GM20431 (cell line): ENCODE data around the gene BPIFB1.

Experiments used
- in situ Hi-C: fragments of 300-500 bp; cut with MseI, MboI; formaldehyde crosslinking; loops from one replicate; pipeline ENCODE4 v1.15.0; 2020; ENCODE audit warnings: low sequenced_read_pairs; ENCODE audit not compliant: unreplicated experiment

BPIFB1 gene, protein sequence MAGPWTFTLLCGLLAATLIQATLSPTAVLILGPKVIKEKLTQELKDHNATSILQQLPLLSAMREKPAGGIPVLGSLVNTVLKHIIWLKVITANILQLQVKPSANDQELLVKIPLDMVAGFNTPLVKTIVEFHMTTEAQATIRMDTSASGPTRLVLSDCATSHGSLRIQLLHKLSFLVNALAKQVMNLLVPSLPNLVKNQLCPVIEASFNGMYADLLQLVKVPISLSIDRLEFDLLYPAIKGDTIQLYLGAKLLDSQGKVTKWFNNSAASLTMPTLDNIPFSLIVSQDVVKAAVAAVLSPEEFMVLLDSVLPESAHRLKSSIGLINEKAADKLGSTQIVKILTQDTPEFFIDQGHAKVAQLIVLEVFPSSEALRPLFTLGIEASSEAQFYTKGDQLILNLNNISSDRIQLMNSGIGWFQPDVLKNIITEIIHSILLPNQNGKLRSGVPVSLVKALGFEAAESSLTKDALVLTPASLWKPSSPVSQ

DNA sequence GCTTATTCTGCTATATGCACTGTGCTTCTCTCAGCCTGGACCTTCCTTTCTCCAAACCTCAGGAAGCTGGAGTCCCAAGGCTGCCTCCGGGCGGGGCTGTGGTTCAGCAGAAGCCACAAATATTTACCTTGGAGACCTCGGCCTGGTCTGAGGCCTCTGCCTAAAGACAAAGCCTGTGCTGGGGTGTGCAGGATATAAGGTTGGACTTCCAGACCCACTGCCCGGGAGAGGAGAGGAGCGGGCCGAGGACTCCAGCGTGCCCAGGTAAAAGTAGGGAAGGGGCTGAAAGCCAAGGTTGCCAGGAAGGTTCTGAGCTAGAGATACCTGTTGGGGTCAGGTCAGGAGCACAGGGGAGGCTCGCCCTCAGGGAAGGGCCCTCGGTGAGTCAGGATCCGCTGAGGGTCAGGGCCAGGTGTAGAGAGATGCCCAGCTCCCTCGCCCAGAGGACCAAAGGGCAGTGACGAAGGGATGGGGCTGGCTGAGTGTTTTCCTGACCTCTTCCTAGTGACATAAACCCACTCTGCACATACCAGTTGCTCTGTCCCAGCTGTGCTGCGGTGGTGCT is at the start of gene BPIFB1:
BPIFB1 (plus strand) TSS at position 224 of the 565 bp plus-strand sequence. CDS start 2,860 bp downstream, outside the sequence.
- in situ Hi-C loops: loop anchor here (25.0 kb wide), 1 partner anchor 396 kb away; no protein-coding TSS in a partner anchor

DNA sequence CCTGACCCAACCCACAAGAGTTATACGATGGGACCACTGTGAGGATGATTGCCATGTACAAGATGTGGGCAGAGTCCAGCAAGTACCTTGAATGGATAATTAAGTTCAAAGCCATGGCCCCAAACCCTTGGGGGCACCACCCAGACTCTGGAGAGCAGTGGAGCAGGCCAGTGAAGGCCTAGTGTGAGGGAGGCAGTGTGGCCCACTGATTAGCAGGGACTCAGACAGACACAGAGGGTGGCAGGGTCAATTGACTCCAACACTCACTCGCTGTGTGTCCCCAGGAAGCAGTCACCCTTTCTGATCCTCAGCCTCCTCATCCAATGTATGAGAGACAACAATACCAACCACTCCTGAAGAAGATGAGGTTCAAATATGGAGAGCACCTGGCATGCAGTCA is 49.0 kb upstream of the BPIFB1 start:
- in situ Hi-C loops: no loop called here

DNA sequence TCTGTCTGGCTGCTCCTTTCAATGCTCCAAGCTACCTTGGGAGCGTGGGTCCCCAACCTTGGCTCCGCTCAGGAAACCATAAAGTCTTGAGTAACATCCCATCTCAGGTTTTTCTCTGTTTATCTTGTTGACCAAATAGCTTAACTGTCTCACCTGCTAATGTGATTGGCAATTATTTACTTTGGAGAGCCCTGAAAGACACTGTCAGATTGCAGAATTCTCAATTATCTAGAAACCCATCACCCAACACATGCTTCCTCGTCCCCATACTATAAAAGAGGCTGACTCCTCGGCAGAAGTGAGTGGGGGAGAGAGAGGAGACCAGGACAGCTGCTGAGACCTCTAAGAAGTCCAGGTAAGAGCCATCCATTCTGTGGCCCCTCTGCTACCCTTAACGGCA is 47.3 kb upstream of the BPIFB1 start, which contains the start of gene BPIFA1:
BPIFA1 (plus strand) TSS at position 301 of the 400 bp plus-strand sequence. CDS start 1,716 bp downstream, outside the sequence.
- in situ Hi-C loops: no loop called here

DNA sequence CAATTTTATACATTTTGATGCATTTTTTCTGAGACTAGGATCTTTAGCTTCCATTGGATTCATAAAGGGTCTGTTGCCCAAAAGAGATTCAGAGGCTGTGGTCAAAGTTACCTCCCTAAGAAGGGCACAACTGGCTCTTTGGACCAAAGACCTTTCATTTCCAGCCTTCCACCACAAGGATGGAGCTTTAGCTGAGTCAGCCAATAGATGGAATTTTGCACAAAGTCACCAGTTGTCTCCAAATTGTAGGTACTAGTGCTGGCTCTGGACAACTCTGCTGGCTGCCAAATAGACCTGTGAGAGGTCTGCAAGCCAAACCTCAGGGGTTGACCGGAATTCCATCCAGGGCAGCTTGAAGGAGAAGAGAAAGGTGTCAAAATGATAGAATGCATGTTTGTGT is 46.7 kb upstream of the BPIFB1 start:
- in situ Hi-C loops: no loop called here

DNA sequence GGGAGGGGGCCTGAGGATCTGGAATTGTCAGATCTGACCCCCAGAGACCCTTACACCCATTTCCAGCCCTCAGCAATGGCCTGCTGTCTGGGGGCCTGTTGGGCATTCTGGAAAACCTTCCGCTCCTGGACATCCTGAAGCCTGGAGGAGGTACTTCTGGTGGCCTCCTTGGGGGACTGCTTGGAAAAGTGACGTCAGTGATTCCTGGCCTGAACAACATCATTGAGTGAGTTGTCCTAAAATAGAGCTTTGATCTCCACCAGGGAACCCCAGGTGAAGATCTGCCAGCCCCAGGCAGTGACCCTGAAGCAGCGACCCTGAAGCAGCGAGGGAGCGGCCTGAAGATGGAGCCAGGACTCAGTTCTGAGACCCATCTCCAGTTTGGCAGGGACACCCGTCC is 45.0 kb upstream of the BPIFB1 start:
- in situ Hi-C loops: no loop called here

DNA sequence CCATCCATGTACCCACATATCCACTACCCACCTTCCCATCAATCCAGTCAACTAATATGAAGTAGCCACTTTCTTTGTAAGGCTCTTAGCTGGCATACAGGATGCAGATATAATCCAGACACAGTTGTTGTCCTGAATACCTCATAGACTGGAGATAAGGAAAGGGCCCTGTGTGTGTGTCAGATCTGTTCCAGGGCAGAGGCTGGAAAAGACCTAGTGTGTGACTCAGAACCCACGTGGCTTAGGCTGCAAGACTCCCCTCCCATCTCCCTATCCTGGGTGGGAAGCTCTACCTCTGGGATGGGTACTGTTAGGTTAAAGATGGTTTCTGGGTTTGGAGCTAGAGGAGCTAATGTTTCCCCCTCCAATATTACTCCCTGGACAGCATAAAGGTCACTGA is 43.6 kb upstream of the BPIFB1 start:
- in situ Hi-C loops: no loop called here

DNA sequence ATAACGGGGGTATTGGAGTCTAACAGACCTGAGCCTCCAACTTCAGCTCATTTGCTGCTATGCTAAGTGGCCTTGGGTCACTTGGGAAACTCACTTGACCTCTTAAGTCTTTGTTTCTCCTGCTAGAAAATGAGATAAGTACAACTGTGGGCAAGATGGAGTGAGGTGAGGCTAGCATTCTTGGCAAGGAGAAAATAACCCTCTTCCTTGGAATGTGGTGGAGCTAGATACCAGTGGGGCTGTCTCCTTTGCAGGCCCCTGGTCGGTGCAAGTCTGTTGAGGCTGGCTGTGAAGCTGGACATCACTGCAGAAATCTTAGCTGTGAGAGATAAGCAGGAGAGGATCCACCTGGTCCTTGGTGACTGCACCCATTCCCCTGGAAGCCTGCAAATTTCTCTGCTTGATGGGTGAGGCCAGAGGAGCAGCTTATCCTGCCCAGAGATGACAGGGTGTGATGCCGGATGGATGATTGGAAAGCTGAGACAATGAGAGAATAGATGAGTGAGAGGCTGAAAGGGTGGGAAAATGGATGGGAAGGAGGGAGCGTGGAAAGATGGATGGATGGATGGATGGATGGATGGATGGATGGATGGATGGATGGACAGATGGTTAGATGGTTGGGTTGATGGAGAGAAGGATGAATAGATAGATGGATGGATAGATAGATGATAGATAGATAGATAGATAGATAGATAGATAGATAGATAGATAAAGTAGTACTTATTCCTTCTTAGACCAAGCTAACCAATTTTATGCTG is 42.9 kb upstream of the BPIFB1 start:
- in situ Hi-C loops: no loop called here

DNA sequence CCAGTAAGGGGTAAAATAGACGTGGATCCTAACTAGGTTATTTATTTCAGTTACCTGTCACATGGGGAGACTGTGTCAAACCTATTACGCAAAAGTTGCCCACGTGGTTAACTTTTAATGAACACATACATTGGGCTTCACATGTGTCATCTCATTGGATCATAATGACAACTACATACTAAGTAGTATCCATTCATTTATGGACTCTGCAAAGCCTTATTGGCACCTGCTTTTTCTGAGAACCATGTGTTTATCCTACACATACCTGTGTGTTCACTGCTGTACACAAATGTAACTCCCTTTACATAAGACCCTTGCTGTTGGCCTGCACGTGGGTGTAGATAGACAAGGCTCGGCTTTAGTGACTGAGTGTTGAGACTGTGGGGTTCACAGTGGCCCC is 42.1 kb upstream of the BPIFB1 start:
- in situ Hi-C loops: no loop called here

DNA sequence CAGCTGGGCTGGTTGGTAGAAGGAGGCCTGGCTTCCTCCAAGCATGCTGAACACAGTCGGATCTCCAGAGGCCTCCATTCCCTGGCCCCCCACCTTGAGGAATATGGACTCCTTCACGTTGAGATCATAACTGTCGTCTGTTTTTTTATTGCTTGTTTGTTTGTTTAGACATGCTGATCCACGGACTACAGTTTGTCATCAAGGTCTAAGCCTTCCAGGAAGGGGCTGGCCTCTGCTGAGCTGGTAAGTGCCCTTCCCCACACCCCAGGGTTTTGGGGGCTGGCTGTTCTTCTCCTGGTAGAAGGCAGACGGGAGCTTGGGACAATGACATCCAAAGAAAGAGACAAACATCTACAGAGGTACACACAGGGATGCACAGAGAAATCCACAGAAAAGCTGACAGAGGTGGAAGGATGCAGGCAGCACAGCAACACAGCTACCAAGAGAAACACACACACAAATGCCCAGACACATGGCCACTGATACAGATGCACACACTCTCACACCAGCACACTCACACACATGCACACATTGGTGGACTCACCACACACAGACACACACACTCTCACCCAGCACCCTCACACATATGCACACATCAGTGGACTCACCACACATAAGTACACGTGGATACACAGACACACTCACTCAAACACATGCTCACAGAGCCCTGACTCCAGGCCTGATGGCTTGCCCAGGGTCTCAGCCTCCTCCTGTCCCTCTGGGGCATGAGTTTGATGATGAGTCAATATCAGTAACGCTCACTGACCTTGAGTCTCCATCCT is 40.5 kb upstream of the BPIFB1 start:
- in situ Hi-C loops: no loop called here

DNA sequence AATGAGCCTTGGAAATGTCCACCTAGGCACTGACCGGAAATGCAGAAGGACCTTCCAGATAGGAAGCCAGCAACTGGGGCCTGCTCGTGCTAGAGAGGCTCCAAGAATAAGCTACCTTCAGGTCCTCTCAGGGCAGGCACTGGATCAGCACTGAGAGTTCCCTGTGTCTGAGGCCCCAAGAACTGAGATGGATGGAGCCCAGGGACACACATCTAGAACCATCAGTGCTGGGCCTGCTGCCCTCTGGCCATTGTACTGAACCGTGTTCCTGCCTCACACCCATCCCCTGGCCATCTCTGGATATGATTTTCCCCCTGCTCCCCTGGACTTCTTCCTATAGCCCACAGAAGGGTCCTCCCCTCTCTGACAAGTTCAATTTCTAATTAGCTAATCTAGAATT is 36.9 kb upstream of the BPIFB1 start:
- in situ Hi-C loops: no loop called here

DNA sequence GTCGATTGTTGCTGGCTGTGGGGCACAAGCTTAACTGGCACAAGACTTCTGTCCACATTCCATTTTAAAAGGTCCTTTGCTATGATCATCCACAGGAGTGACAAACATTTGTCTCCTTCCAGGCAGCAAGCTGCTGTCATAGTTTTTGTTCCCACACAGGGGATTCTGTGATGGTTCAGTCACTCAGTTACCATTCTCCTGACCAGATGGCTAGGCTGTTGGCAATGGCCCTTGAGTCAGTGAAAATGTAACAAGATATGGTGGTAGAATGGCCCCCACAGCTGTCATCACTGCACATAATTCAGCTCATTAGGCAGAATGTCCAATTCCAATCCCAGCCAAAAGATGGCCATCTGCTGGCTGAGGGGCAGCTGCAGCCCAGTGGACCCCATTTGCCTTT is 33.6 kb upstream of the BPIFB1 start:
- in situ Hi-C loops: no loop called here

DNA sequence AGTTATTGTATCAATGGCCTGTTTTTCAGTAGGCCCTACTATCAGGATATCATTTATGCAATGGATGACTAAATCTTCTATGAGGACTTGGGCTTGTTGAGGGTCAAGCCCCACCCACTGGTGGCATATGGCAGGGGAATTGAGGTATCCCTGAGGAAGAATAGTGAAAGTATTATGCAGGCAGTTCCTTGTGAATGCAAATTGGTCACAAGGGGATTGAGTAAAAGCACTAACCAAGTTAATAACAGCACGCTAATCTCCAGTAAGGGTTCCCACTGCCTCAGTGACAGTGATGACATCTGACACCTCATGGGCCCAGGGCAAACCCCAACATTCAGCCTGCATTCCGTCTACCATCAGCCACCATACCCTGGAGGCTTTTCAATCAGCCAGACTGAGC is 32.3 kb upstream of the BPIFB1 start:
- in situ Hi-C loops: no loop called here

DNA sequence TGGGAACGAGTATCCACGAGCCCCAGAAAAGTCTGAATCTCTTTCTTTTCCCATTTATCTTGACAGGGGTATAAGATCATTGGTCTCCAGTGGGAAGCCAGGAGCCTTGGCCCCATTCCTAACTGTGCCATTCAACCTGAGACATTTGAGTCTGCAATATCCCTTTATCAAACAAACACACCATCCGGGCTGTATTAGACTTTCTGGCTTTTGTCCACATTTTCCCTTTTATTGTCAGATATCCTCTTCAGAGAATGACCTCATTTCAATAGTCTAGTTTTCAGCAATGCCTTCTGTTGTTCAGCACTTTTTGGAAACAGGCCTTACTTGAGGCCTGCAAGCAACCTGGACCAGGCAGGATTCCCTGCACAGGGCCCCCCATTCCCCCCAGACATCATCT is 31.5 kb upstream of the BPIFB1 start:
- in situ Hi-C loops: no loop called here

DNA sequence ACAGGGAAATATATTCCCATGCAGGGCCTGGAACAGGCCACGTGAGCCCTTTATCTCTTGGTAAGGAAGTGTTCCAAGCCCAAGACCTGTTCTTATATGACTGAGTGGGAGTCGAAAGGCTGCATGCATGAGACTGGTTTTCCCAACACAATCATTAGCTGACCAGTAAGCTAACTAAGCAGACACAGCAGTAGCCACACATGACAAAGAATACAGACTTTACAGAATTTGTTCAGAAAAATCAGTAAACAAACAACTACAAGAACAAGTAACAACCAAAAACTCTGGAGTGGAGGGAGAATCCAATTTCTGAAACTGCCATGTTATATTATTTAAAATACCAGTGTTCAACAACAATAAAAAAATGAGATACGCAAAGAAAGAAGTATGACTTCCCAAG is 30.6 kb upstream of the BPIFB1 start:
- in situ Hi-C loops: no loop called here

DNA sequence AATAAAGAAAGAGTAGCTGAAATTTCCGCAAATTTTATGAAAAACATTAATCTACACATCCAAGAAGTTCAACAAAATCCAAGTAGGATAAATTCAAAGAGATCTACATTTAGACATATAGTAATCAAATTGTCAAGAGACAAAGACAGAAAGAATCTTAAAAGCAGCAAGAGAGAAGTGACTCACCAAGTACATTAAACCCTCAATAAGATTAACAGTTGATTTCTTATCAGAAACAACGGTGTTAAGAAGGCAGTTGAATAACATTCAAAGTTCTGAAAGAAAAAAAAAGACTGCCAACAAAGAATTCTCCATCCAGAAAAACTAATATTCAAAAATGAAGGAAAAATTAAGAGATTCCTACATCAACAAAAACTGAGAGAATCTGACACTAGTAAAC is 28.0 kb upstream of the BPIFB1 start:
- in situ Hi-C loops: no loop called here

DNA sequence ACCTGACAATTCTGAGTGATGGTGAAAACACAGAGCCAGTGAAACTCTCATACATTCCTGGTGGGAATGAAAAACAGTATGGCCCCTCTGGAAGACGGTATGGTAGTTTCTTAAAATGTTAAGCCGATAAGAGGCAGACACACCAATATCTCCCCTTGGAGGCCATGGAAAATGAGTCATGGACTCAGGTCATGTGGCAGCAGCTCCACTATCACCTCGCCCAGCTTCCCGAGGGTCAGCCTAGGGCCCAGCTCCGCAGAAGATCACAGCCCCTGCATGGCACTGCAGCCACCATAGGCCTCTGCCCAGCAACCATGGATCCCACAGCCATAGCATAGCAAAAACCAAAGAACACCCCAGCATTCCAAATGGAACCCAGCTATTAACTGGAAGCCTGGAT is 25.8 kb upstream of the BPIFB1 start:
- in situ Hi-C loops: no loop called here

DNA sequence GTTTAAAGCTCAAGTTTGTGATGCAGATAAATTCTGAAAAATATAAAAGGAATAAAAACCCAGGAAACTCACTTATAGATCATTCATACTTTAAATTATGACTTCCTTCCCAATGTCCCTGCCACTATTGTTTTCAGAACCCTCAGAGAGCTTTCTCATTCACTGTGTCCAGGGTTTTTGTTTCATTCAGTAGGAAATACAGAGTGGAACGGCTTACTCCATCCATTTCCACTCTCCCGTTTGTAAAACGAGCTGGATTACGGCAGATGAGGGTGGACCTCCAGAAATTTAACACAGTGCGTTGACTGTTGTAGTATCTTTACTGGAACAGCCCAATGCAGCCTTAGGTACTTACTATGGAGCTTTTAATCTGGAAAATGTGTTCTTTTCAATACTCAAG is 23.6 kb upstream of the BPIFB1 start:
- in situ Hi-C loops: no loop called here

DNA sequence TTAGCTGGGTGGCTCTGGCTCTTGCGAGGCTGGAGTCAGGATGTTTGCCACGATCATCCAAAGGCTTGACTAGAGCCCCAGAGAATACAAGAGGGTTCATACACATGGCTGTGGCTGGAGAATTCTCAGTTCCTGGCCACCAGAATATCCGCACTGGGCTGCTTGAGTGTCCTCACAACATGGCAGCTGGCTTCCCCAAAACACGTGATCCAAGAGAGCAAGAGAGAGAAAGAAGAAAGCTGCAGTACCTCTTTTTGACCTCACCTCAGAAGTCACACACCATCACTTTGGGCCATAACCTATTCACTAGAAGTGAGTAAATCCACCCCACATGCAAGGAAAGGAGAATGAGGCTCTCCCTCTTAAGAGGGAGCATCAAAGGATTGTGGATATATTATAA is 21.5 kb upstream of the BPIFB1 start:
- in situ Hi-C loops: no loop called here

DNA sequence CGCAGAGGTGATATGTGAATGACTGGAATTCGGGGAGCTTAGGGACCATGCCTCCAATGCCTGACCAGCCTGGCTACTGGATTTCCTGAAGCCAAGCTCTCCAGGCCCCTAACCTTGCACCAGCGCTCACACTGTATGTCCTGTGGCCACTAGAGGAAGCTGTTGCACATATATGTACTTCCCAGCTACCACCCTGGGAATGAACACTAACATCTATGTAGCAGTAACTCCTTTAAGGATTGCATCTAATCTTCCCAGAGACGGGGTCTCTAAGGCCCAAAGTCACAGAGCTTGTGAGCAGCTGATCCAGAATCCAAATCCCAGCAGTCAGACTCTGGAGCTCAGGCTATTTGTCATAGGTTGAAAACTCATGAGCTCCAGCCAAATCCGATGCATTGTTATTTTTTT is 20.4 kb upstream of the BPIFB1 start:
- in situ Hi-C loops: no loop called here

DNA sequence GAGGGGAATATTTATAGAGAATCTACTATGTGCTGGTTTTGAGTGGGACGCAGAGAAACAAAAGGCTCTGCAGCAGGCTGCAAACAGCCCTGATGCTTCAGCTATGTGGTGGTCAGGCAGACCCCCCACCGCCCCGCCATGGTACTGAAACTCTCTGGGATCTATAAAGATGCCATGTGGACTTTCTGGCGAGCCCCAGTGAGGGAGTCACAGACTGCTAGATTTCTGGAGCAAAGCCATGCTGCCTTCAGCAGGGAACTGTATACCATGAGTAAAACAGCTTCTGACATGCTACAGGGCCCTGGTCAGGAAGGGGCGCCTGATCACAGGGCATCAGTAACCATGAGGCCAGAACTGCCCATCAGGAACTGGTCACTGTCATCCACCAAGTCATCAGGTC is 19.2 kb upstream of the BPIFB1 start:
- in situ Hi-C loops: no loop called here
